Measurements from ENCODE around the gene NRP1. TPM values are rescaled to one million over a fixed set of nuclear protein-coding genes. Genes with fewer than 3 reads are reported as not detected.

NRP1 gene
- total RNA-seq, 1 experiment from 2014 or later: 31.7 TPM

DNA sequence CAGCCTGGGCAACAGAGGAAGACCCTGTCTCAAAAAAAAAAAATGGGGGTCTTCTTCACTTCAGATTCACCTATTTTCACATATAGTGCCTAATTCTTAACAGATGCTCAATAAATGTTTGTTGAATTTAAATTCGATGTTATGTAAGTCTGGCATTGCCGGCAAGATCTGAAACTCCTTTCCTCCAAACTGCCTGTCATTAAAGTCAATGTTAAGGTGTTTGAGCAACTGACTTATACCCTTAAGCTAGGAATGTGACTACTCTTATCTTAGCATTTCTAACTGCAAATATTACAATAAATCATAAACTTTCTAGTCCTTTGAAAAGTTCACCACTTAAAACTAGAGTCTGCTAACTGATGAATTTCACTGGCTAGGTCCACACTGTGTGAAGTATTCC lies 95.2 kb downstream of the NRP1 start:
- BruUV-seq (replicated peaks): no TSS peak
- ChIA-PET CTCF (no interaction called here), POLR2A (ENCODE audit: low non-redundant PET) (no interaction called here)
- H3K27me3 ChIP-seq (replicated peaks; ENCODE audit: insufficient read depth, low read depth, low read length, poor library complexity): no peaks in the 10 kb centered on the region
- no peak for DNase-seq (ENCODE audit: low spot score)
- TF ChIP-seq EZH2 (IDR thresholded peaks at IDR 0.05; ENCODE audit: borderline replicate concordance, low read depth, low read length, poor library complexity, severe bottlenecking): no peak
- TF ChIP-seq, protein P1, sequence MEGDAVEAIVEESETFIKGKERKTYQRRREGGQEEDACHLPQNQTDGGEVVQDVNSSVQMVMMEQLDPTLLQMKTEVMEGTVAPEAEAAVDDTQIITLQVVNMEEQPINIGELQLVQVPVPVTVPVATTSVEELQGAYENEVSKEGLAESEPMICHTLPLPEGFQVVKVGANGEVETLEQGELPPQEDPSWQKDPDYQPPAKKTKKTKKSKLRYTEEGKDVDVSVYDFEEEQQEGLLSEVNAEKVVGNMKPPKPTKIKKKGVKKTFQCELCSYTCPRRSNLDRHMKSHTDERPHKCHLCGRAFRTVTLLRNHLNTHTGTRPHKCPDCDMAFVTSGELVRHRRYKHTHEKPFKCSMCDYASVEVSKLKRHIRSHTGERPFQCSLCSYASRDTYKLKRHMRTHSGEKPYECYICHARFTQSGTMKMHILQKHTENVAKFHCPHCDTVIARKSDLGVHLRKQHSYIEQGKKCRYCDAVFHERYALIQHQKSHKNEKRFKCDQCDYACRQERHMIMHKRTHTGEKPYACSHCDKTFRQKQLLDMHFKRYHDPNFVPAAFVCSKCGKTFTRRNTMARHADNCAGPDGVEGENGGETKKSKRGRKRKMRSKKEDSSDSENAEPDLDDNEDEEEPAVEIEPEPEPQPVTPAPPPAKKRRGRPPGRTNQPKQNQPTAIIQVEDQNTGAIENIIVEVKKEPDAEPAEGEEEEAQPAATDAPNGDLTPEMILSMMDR (conservative IDR thresholded peaks at IDR 0.05; ENCODE audit: low read depth, low read length): no peak
- no peaks in the 10 kb centered on the region for H3K36me3 ChIP-seq (ENCODE audit: insufficient read depth, low read length, poor library complexity, severe bottlenecking)
- intact Hi-C loops (cut with micrococcal nuclease; ENCODE audit: unreplicated experiment): no loop called here
- peaks cover 23% of the 10 kb centered on the region for H3K4me1 ChIP-seq (ENCODE audit: insufficient read depth, low read length, poor library complexity, severe bottlenecking)
- H3K9me3 ChIP-seq (ENCODE audit: low read depth, low read length, poor library complexity, severe bottlenecking): no peaks in the 10 kb centered on the region
- no peak overlapping the region for H3K27ac ChIP-seq (ENCODE audit: low read depth, low read length, poor library complexity, severe bottlenecking)
- H3K4me3 ChIP-seq (ENCODE audit: low read depth, low read length, poor library complexity, severe bottlenecking): no peak overlapping the region

DNA sequence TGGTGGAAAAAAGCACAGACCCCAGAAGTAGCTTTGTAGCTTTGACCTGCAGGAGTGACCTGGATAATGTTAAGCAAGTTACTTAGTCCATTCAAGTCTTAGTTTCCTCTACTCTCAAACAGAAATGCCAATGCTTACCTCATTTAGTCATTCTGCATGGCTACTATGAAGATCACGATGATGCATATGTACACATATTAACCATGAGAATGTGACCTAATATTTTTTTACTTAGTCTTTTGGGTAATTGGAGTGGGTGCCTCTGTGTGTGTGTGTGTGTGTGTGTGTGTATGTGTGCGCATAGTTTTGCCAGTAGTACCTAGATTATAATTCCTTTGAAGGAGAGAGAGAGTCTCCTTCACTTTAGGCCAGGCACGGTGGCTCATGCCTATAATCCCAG lies 95.8 kb downstream of the NRP1 start:
- no peak for DNase-seq (ENCODE audit: low spot score)
- no TSS peak for BruUV-seq (replicated peaks)
- no peak overlapping the region for H3K4me3 ChIP-seq (ENCODE audit: low read depth, low read length, poor library complexity, severe bottlenecking)
- no peaks in the 10 kb centered on the region for H3K36me3 ChIP-seq (ENCODE audit: insufficient read depth, low read length, poor library complexity, severe bottlenecking)
- H3K27ac ChIP-seq (ENCODE audit: low read depth, low read length, poor library complexity, severe bottlenecking): no peak overlapping the region
- TF ChIP-seq EZH2 (IDR thresholded peaks at IDR 0.05; ENCODE audit: borderline replicate concordance, low read depth, low read length, poor library complexity, severe bottlenecking): no peak
- TF ChIP-seq, protein P1 (conservative IDR thresholded peaks at IDR 0.05; ENCODE audit: low read depth, low read length): no peak
- H3K4me1 ChIP-seq (ENCODE audit: insufficient read depth, low read length, poor library complexity, severe bottlenecking): peaks cover 20% of the 10 kb centered on the region
- H3K9me3 ChIP-seq (ENCODE audit: low read depth, low read length, poor library complexity, severe bottlenecking): no peaks in the 10 kb centered on the region
- CTCF ChIA-PET: no interaction called here
- intact Hi-C loops (cut with micrococcal nuclease; ENCODE audit: unreplicated experiment): no loop called here
- POLR2A ChIA-PET (ENCODE audit: low non-redundant PET): no interaction called here
- no peaks in the 10 kb centered on the region for H3K27me3 ChIP-seq (replicated peaks; ENCODE audit: insufficient read depth, low read depth, low read length, poor library complexity)

DNA sequence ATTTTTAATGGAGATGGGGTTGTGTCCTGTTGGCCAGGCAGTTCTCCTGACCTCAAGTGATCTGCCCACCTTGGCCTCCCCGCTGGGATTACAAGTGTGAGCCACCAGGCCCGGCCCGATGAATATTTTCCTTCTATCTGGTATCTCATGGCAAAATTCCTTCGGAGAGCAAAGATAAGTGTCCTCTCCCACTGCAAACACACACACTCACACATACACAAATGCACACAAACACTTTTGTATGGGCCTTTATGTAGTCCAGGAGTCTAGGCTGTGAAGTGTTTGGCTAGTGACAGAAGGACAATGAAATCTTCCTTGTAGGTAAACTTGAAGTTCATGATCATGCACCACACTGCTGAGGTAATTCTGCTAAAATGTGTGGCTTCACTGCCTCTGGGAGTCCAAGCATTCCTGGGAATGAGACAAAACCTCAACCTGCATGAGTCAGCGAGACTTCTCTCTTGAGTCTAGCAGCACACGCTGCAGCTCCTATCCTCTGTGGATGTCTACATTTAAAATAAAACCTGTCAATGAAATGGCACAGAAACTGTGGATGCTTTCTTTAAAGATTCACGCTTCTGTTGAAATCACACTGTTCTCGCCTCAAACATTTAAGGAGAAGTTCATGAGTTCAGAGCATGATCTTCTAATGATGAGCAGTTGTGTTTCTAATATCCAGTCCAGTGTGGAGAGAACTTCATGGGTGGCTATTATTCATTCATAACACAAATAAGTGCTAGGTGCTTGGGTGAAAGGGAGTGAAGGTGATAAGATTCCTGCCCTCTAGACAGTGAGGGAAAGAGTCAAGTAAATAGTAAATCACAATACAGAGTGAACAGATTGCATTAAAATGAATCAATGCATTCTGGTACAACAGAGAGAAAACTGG lies 96.5 kb downstream of the NRP1 start:
- ChIA-PET CTCF (no interaction called here), POLR2A (ENCODE audit: low non-redundant PET) (no interaction called here)
- Histone ChIP-seq H3K27me3 (replicated peaks; ENCODE audit: insufficient read depth, low read depth, low read length, poor library complexity) (no peaks in the 10 kb centered on the region), H3K4me3 (ENCODE audit: low read depth, low read length, poor library complexity, severe bottlenecking) (no peak overlapping the region), H3K4me1 (ENCODE audit: insufficient read depth, low read length, poor library complexity, severe bottlenecking) (peaks cover 20% of the 10 kb centered on the region), H3K36me3 (ENCODE audit: insufficient read depth, low read length, poor library complexity, severe bottlenecking) (no peaks in the 10 kb centered on the region), H3K9me3 (ENCODE audit: low read depth, low read length, poor library complexity, severe bottlenecking) (no peaks in the 10 kb centered on the region), H3K27ac (ENCODE audit: low read depth, low read length, poor library complexity, severe bottlenecking) (no peak overlapping the region)
- intact Hi-C loops (cut with micrococcal nuclease; ENCODE audit: unreplicated experiment): no loop called here
- BruUV-seq (replicated peaks): no TSS peak
- TF ChIP-seq EZH2 (IDR thresholded peaks at IDR 0.05; ENCODE audit: borderline replicate concordance, low read depth, low read length, poor library complexity, severe bottlenecking): no peak
- TF ChIP-seq, protein P1 (conservative IDR thresholded peaks at IDR 0.05; ENCODE audit: low read depth, low read length): no peak
- no peak for DNase-seq (ENCODE audit: low spot score)
